SK-N-SH treated with all-trans-retinoic acid at 6 μM for 48 hours (cell line): ENCODE data around the gene FUOM.

ENCODE experiments used
- CSDC2 ChIP-seq: fragments of 250-450 bp; sonication (Bioruptor Pico); IDR thresholded peaks from 2 replicates; pipeline ENCODE4 v1.5.0; 2020; ENCODE audit warnings: mild to moderate bottlenecking, moderate library complexity
- OSR1 ChIP-seq: fragments of 250-450 bp; sonication (Bioruptor Pico); IDR thresholded peaks from 2 replicates; pipeline ENCODE4 v1.8.0; 2022; ENCODE audit warnings: moderate library complexity, mild to moderate bottlenecking, inconsistent platforms
- RARB ChIP-seq: fragments of 250-450 bp; sonication (Bioruptor Pico); IDR thresholded peaks from 2 replicates; pipeline ENCODE4 v1.8.0; 2021; ENCODE audit warnings: mild to moderate bottlenecking, moderate library complexity
- SNAI2 ChIP-seq: fragments of 250-450 bp; sonication (Bioruptor Pico); IDR thresholded peaks from 2 replicates; pipeline ENCODE4 v1.5.0; 2020; ENCODE audit warnings: mild to moderate bottlenecking, moderate library complexity
- TOX ChIP-seq: fragments of 250-450 bp; sonication (Bioruptor Pico); IDR thresholded peaks from 2 replicates; pipeline ENCODE4 v1.8.0; 2021; ENCODE audit warnings: mild to moderate bottlenecking, moderate library complexity, borderline replicate concordance
- ZFP3 ChIP-seq: fragments of 250-450 bp; sonication (Bioruptor Pico); IDR thresholded peaks from 2 replicates; pipeline ENCODE4 v1.5.0; 2020; ENCODE audit warnings: mild to moderate bottlenecking, moderate library complexity
- ZFP30 ChIP-seq: fragments of 450-650 bp; formaldehyde crosslinking; IDR thresholded peaks from 2 replicates; pipeline ENCODE4 v1.5.0; 2022; ENCODE audit warnings: mild to moderate bottlenecking, moderate library complexity
- TF ChIP-seq, protein P1 (sequence below): fragments of 250-450 bp; sonication (Bioruptor Pico); IDR thresholded peaks from 2 replicates; pipeline ENCODE4 v1.8.0; 2021; ENCODE audit warnings: low read depth, mild to moderate bottlenecking, moderate library complexity, borderline replicate concordance
- TF ChIP-seq, protein P2 (sequence below): fragments of 250-450 bp; sonication (Bioruptor Pico); IDR thresholded peaks from 2 replicates; pipeline ENCODE4 v1.5.1; 2021; ENCODE audit warnings: mild to moderate bottlenecking, moderate library complexity

DNA sequence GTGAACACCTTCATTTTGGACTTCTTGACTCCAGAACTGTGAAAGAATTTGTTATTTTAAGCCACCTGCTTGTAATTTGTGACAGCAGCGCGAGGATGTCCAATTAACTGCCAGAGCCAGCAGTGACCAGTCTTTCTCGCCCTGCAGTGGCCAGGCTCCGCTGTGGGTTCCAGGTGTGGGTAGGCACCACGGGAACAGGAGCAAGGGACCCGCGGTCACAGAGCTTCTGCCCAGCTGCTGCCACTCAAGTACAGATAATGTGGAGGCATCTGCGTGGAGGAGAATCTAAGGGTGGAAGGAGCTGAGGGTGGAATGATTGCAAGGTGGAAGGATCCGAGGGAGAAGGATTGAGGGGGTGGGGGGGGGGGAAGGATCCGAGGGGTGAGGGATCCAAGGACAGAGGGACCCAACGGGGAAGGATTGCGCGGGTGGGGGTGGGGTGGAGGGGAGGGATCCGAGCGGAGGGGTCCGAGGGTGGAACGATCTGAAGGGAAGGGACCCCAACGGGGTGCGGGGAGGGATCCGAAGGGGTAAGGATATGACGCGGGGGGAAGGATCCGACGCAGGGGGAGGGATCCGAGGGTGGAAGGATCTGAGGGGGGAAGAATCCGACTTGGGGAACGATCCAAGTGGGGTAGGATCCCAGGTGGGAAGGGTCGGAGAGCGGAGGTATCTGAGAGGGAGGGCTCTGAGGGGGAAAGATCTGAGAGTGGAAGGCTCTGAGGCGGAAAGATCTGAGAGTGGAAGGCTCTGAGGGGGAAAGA lies 24.7 kb downstream of the FUOM start:
- TF ChIP-seq RARB (CRISPR knock-in tag) (no peak), OSR1 (no peak), CSDC2 (CRISPR knock-in tag) (no peak), ZFP3 (CRISPR knock-in tag) (no peak), SNAI2 (CRISPR knock-in tag) (no peak), ZFP30 (CRISPR knock-in tag) (no peak), TOX (CRISPR knock-in tag) (no peak)
- TF ChIP-seq, protein P1, sequence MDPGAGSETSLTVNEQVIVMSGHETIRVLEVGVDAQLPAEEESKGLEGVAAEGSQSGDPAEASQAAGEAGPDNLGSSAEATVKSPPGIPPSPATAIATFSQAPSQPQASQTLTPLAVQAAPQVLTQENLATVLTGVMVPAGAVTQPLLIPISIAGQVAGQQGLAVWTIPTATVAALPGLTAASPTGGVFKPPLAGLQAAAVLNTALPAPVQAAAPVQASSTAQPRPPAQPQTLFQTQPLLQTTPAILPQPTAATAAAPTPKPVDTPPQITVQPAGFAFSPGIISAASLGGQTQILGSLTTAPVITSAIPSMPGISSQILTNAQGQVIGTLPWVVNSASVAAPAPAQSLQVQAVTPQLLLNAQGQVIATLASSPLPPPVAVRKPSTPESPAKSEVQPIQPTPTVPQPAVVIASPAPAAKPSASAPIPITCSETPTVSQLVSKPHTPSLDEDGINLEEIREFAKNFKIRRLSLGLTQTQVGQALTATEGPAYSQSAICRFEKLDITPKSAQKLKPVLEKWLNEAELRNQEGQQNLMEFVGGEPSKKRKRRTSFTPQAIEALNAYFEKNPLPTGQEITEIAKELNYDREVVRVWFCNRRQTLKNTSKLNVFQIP (CRISPR knock-in tag), result no peak
- TF ChIP-seq, protein P2, sequence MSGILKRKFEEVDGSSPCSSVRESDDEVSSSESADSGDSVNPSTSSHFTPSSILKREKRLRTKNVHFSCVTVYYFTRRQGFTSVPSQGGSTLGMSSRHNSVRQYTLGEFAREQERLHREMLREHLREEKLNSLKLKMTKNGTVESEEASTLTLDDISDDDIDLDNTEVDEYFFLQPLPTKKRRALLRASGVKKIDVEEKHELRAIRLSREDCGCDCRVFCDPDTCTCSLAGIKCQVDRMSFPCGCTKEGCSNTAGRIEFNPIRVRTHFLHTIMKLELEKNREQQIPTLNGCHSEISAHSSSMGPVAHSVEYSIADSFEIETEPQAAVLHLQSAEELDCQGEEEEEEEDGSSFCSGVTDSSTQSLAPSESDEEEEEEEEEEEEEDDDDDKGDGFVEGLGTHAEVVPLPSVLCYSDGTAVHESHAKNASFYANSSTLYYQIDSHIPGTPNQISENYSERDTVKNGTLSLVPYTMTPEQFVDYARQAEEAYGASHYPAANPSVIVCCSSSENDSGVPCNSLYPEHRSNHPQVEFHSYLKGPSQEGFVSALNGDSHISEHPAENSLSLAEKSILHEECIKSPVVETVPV (CRISPR knock-in tag), result no peak
